Thoracic aorta (tissue), 2 donors: ENCODE data around the gene XXYLT1. TPM values are rescaled to one million over a fixed set of nuclear protein-coding genes. Genes with fewer than 3 reads are reported as not detected.

Experiments
- ATAC-seq: fragments of 150-250 bp; one replicate; pipeline ENCODE4 v1.8.0; 2017; ENCODE audit warnings: low read depth; ENCODE audit not compliant: insufficient number of reproducible peaks, low FRiP score
- DNase-seq: peaks from one replicate; pipeline ENCODE4 v3.0.0-alpha.2; 2020; ENCODE audit warnings: low spot score
- H3K27ac ChIP-seq, 2 donors: fragments of 200-600 bp; sonication (generic); 1 replicate in 1 of 2; 2 replicates in 1 of 2; pipeline ENCODE4 v1.5.1; 2016; ENCODE audit warnings: mild to moderate bottlenecking in 2 of 2, moderate library complexity in 2 of 2
- H3K27me3 ChIP-seq: fragments of 200-600 bp; sonication (generic); replicated peaks from 2 replicates; pipeline ENCODE4 v1.6.0; 2016; ENCODE audit warnings: mild to moderate bottlenecking; ENCODE audit not compliant: insufficient read depth
- H3K36me3 ChIP-seq: fragments of 200-600 bp; sonication (generic); one replicate; pipeline ENCODE4 v1.5.1; 2016
- H3K4me1 ChIP-seq, 2 donors: fragments of 200-600 bp; sonication (generic); 1 replicate in 1 of 2; 2 replicates in 1 of 2; pipeline versions ENCODE4 v1.5.1 to v1.6.0; 2016; ENCODE audit warnings: low read depth in 2 of 2, mild to moderate bottlenecking in 1 of 2; ENCODE audit not compliant: control insufficient read depth in 1 of 2
- H3K4me3 ChIP-seq: fragments of 200-600 bp; sonication (generic); 2 replicates; pipeline ENCODE4 v1.5.1; 2016; ENCODE audit warnings: mild to moderate bottlenecking
- H3K9me3 ChIP-seq: fragments of 200-600 bp; sonication (generic); 2 replicates; pipeline ENCODE4 v1.5.1; 2016
- total RNA-seq, 2 donors: library from RNA; depleted of rRNA; stranded (reverse); fragments of >200 nt; gene quantifications; one replicate each; pipeline versions ENCODE4 v1.1.0 to v1.2.3, GENCODE V29; 2016
- TF ChIP-seq, protein P1 (sequence below): fragments of 200-600 bp; sonication (generic); IDR thresholded peaks from one replicate; pipeline ENCODE4 v1.5.1; 2019; ENCODE audit warnings: antibody characterized with exemption

XXYLT1 gene
- total RNA-seq, 2 donors from 2014 or later, result 17.7 to 21.2 TPM

DNA sequence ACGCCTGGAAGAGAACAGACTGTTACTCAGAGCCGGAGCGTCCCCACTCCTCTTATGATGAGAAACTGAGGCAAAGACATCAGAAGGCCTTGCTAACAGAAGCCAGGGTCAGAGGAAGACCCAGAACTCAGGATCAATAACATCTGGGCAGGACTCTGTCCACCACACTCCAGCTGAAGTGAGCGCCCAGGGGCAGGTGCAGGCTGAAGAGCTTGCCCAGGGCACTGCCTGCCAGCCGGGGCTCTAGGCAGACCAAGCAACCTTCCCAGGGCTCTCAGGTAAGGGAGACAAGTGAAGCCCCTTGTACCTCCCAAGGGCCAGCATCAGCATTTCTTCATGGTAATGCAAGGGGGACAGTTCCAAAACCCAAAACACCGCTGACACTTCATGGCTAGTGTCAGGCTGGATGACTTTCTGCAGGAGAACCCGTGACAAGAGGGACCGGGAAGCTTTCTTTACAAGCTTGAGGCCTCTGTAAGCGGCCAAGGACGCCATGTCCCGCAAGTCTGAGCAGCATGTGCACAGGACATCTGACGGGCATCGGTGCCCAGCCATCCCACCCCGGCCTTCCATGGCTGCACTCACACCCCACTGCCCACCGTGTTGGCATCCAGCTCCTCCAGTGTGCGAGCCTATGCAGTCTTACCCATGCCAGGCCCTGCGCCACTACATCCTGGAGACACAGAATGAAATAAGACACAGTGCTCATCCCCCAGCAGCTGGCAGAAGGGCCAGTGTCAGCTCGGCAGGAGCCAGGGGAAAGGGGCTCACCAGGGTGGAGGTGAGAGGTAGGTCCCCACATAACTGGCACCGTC, 14.1 kb downstream of the XXYLT1 start:
- no peak for ATAC-seq
- Histone ChIP-seq H3K9me3 (no peaks in the 10 kb centered on the region), H3K27me3 (no peaks in the 10 kb centered on the region), H3K36me3 (no peaks in the 10 kb centered on the region), H3K4me3 (no peak overlapping the region), H3K27ac (no peak overlapping the region), H3K4me1 (peaks cover 7 to 35% of the 10 kb centered on the region in 2 donors)
- DNase-seq, result no peak
- TF ChIP-seq, protein P1, sequence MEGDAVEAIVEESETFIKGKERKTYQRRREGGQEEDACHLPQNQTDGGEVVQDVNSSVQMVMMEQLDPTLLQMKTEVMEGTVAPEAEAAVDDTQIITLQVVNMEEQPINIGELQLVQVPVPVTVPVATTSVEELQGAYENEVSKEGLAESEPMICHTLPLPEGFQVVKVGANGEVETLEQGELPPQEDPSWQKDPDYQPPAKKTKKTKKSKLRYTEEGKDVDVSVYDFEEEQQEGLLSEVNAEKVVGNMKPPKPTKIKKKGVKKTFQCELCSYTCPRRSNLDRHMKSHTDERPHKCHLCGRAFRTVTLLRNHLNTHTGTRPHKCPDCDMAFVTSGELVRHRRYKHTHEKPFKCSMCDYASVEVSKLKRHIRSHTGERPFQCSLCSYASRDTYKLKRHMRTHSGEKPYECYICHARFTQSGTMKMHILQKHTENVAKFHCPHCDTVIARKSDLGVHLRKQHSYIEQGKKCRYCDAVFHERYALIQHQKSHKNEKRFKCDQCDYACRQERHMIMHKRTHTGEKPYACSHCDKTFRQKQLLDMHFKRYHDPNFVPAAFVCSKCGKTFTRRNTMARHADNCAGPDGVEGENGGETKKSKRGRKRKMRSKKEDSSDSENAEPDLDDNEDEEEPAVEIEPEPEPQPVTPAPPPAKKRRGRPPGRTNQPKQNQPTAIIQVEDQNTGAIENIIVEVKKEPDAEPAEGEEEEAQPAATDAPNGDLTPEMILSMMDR, result no peak

DNA sequence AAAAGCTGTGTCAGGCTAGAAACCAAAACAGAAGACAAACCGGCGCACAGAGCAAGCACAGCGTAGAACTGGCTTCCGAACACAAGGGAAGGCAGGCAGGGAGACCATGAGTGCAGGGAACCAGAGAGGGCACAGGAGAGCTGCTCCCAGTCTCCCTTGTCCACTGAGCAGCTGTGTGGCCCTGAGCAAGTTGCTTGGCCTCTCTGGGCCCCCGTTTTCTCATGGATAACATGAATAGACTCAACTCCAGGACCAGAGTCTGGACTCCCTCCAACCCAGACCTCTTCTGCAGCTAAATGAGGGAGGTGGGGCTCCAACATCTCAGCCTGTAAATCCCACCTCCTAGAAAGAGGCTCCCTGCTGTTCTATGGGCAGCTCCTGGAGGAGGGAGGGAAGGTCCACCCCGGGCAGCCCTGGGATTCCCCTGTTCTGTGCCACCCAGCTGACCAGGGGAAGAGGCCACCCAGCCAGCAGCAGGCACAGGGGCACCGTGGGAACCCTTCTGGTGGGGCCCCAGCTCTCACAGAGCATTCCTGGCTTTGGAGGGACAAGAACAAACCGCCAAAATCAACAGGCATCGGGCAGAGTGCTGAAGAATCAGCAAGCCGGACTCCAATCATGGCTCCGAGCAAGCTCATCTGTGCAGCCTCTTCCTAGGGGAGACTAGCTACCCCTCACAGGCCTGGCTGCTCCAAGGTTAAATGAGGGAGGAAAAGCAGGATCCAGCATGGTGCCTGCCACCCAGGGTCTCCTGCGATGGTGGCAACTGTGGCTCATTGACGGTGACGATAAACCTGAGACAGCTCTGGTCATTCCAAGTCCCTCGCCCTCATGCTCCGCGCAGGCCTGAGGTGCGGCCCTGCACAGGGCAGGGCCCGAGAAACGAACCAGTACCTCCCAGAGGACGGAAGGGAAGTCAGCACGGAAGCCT, 15.1 kb downstream of the XXYLT1 start:
- Histone ChIP-seq H3K36me3 (no peaks in the 10 kb centered on the region), H3K4me3 (no peak overlapping the region), H3K9me3 (no peaks in the 10 kb centered on the region), H3K27me3 (no peaks in the 10 kb centered on the region), H3K27ac (no peak overlapping the region), H3K4me1 (peaks cover 7 to 35% of the 10 kb centered on the region in 2 donors)
- ATAC-seq, result no peak
- no peak for DNase-seq
- TF ChIP-seq, protein P1, result no peak

DNA sequence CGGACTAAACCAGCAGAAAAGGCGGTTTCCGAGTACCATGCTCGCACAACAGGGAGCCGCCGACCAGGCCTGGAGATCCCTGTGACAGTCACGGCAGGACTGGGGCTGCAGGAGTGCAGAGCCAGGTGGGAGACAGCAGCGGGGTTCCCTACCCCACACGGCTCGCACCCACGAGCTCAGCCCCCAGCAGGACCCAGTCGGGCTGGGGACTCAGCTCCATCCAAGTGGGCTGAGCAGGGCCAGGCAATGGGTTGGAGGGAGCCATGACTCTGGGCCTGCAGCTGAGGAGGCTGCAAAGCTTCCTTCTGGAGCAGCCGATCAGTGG, 15.8 kb downstream of the XXYLT1 start:
- Histone ChIP-seq H3K36me3 (no peaks in the 10 kb centered on the region), H3K4me3 (no peak overlapping the region), H3K4me1 (peaks cover 7 to 35% of the 10 kb centered on the region in 2 donors), H3K9me3 (no peaks in the 10 kb centered on the region), H3K27ac (no peak overlapping the region), H3K27me3 (no peaks in the 10 kb centered on the region)
- ATAC-seq, result no peak
- DNase-seq, result no peak
- TF ChIP-seq, protein P1, result no peak

DNA sequence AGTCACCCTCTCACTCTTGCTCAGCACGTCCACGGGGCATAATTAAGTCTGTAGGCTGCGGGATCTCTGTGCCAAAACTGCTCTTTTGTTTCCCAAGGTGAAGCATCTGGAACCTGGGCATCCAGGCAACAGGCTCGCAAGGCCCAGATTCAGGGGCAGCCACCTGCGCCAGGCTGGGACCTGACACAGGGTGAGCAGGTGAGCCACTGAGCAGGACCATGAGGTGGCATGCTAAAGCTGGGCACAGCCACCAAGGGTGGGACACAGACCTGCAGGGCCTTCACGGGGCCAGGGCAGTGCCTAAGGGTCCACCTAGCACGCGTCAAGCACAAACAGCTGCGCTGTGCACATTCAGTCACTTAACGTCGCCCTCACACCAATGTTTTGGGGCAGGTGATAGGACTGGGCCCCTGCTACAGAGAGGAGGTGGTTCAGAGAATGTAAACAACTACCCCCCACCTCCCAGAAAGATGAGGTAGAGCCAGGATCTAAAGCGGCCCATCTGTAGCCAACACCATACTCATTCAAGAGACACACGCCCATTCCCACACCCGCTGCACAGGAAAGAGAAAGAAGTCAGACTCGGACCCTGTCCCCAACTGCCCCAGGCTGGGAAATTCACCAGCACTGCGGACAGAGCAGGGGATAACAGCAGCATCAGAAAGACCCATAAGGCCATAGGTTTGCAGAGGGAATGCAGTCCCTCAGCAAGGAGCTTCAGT, 16.3 kb downstream of the XXYLT1 start:
- no peak for DNase-seq
- no peaks in the 10 kb centered on the region for H3K27me3 ChIP-seq
- ATAC-seq, result no peak
- no peak overlapping the region for H3K4me3 ChIP-seq
- no peaks in the 10 kb centered on the region for H3K9me3 ChIP-seq
- no peak overlapping the region for H3K27ac ChIP-seq
- peaks cover 7 to 33% of the 10 kb centered on the region in 2 donors for H3K4me1 ChIP-seq
- no peaks in the 10 kb centered on the region for H3K36me3 ChIP-seq
- TF ChIP-seq, protein P1, result no peak
